Left ventricle myocardium superior (tissue), 1 donor: ENCODE measurements around the gene PIWIL4. TPM values are rescaled to one million over a fixed set of nuclear protein-coding genes. Genes with fewer than 3 reads are reported as not detected.

ENCODE experiments used
- total RNA-seq: library from RNA; stranded (reverse); fragmentation: NEBNext Ultra II Directional; extraction: Animal tissue kit (Norgen Biotek cat#: 25700); gene quantifications from one replicate; pipeline ENCODE4 v1.2.1, GENCODE V29; 2021
- donor health status: DM: no; HTN: yes; CAD: no; lungs with severe emphysema.

Gene PIWIL4
- total RNA-seq, 1 donor from 2014 or later = 0.92 TPM

Other genes with a start within 250 kb of the PIWIL4 start
- 0.17 TPM for gene GPR83, start 165.9 kb upstream of the PIWIL4 start, total RNA-seq
- gene MRE11, start 73.5 kb upstream of the PIWIL4 start, total RNA-seq = 7.4 TPM
- gene ANKRD49, start 73.4 kb upstream of the PIWIL4 start, total RNA-seq = 6.0 TPM
- not detected for gene C11orf97, start 54.9 kb upstream of the PIWIL4 start, total RNA-seq
- gene FUT4, start 23.4 kb upstream of the PIWIL4 start, total RNA-seq = 1.4 TPM
- 46.3 TPM for gene AMOTL1, start 201.0 kb downstream of the PIWIL4 start, total RNA-seq